Fibroblast of the aortic adventitia (primary cell): ENCODE data around the gene INPP5J. TPM values are rescaled to one million over a fixed set of nuclear protein-coding genes. Genes with fewer than 3 reads are reported as not detected.

ENCODE experiments used
- DNase-seq: peaks from one replicate; pipeline ENCODE4 v3.0.0-alpha.2; 2010; ENCODE audit warnings: low read depth
- H3K4me3 ChIP-seq: 2 replicates; pipeline ENCODE4 v1.5.1; 2011; ENCODE audit warnings: low read depth, mild to moderate bottlenecking, control low read depth, low read length, moderate library complexity
- CTCF ChIP-seq: IDR thresholded peaks from 2 replicates; pipeline ENCODE4 v1.5.1; 2011; ENCODE audit warnings: mild to moderate bottlenecking, low read length, control low read depth, inconsistent platforms; ENCODE audit not compliant: insufficient read depth
- total RNA-seq: library from RNA; depleted of rRNA; stranded (reverse); fragments of >200 nt; gene quantifications from 2 replicates; pipeline ENCODE4 v1.2.3, GENCODE V29; 2012; ENCODE audit warnings: low replicate concordance

The INPP5J gene
- total RNA-seq, 1 donor, result under 0.01 TPM

- TF ChIP-seq CTCF, result no peak
- no peak for DNase-seq
- H3K4me3 ChIP-seq, result no peak overlapping the region
Measured at GRCh38 chr22:31142285-31142684, 19.5 kb downstream of the INPP5J start.

- no peak overlapping the region for H3K4me3 ChIP-seq
- DNase-seq, result no peak
- TF ChIP-seq CTCF, result no peak
Measured at GRCh38 chr22:31143038-31143437, 20.3 kb downstream of the INPP5J start.

- DNase-seq, result no peak
- no peak overlapping the region for H3K4me3 ChIP-seq
- TF ChIP-seq CTCF, result no peak
Measured at GRCh38 chr22:31143537-31143936, 20.8 kb downstream of the INPP5J start.

- no peak for DNase-seq
- no peak for TF ChIP-seq CTCF
- H3K4me3 ChIP-seq, result no peak overlapping the region
Measured at GRCh38 chr22:31144223-31144622, 21.5 kb downstream of the INPP5J start.

- no peak overlapping the region for H3K4me3 ChIP-seq
- TF ChIP-seq CTCF, result no peak
- peak; percentile 63 for DNase-seq
Measured at GRCh38 chr22:31148488-31148887, 25.7 kb downstream of the INPP5J start.

- DNase-seq, result peak; percentile 86
- H3K4me3 ChIP-seq, result no peak overlapping the region
- TF ChIP-seq CTCF, result peak; percentile 99
Measured at GRCh38 chr22:31148953-31149627, 26.3 kb downstream of the INPP5J start.

GRCh38 chr22:31150615-31151014, 27.8 kb downstream of the INPP5J start:
- no peak for DNase-seq
- peak; percentile 41 for TF ChIP-seq CTCF
- H3K4me3 ChIP-seq, result no peak overlapping the region
